ENCODE results near the gene FAM219B.

- TF ChIP-seq CTCF (conservative IDR thresholded peaks at IDR 0.05; ENCODE audit: low read length) (no peak), EZH2phosphoT487 (IDR thresholded peaks at IDR 0.05; ENCODE audit: borderline replicate concordance, low read depth, low read length) (no peak)
Observed at GRCh38 chr15:74889883-74890664, 16.6 kb downstream of the FAM219B start, which contains the start of gene MPI.

All from OCI-LY7 (cell line).